Upper lobe of right lung (tissue), 1 donor: ENCODE measurements around the gene ZBTB7C. TPM values are rescaled to one million over a fixed set of nuclear protein-coding genes. Genes with fewer than 3 reads are reported as not detected.
A peak's percentile ranks its signal among the peaks of the same experiment; 100 is the strongest.

Experiments
- ATAC-seq: fragments of 200-7000 bp; cut with Tn5 transposase; one replicate; pipeline ENCODE4 v1.9.1; 2020; ENCODE audit warnings: mild to moderate bottlenecking, moderate library complexity
- DNase-seq: peaks from one replicate; pipeline ENCODE4 v3.0.0-alpha.2; 2020
- H3K27ac ChIP-seq: fragments of 200-600 bp; one replicate; pipeline ENCODE4 v1.8.0; 2022
- H3K27me3 ChIP-seq: fragments of 200-600 bp; one replicate; pipeline ENCODE4 v1.8.0; 2022; ENCODE audit warnings: mild to moderate bottlenecking
- H3K36me3 ChIP-seq: fragments of 200-600 bp; one replicate; pipeline ENCODE4 v1.8.0; 2022
- H3K4me1 ChIP-seq: fragments of 200-600 bp; one replicate; pipeline ENCODE4 v1.8.0; 2022
- H3K4me3 ChIP-seq: fragments of 200-600 bp; one replicate; pipeline ENCODE4 v1.8.0; 2022; ENCODE audit warnings: mild to moderate bottlenecking
- H3K9me3 ChIP-seq: fragments of 200-600 bp; one replicate; pipeline ENCODE4 v1.8.0; 2022
- intact Hi-C: fragments of 100-400 bp; cut with DNase I; formaldehyde crosslinking; loops from one replicate; pipeline ENCODE4 v1.11.0; 2022
- total RNA-seq: library from RNA; stranded (reverse); fragmentation: NEBNext Ultra II Directional; extraction: Animal tissue kit (Norgen Biotek cat#: 25700); gene quantifications from one replicate; pipeline ENCODE4 v1.2.1, GENCODE V29; 2021
- TF ChIP-seq, protein P1 (sequence below): fragments of 200-600 bp; IDR thresholded peaks from one replicate; pipeline ENCODE4 v1.8.0; 2022; ENCODE audit warnings: antibody characterized with exemption
- donor health status: DM: no; HTN: yes; CAD: no; lungs with severe emphysema.

ZBTB7C gene
- total RNA-seq, 1 donor from 2014 or later, result 17.7 TPM

DNA sequence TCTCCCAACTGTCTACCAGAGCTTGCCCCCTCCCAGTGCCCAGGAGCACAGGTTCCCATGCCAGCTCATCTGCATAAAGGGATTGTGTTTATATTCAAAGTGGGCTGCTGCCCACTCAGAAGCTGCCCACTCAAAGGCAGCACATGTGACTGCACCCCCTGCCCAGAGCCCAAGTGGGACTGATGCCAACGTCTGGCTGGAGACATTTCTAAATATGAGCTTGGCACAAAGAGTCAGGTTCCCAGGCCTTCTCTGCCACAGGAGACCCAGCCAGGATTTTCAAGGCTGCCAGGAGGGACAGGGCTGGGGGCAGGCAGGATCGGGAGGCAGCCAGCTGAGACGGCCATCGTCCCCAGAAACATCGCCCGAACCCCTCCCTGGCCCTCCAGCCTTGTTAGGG lies 67.1 kb downstream of the ZBTB7C start:
- H3K27me3 ChIP-seq, result no peaks in the 10 kb centered on the region
- DNase-seq (no peak), ATAC-seq (no peak)
- no peak overlapping the region for H3K4me3 ChIP-seq
- peak overlapping the region; percentile 60 for H3K27ac ChIP-seq
- no peaks in the 10 kb centered on the region for H3K36me3 ChIP-seq
- H3K9me3 ChIP-seq, result no peaks in the 10 kb centered on the region
- H3K4me1 ChIP-seq, result peaks cover 6% of the 10 kb centered on the region
- intact Hi-C loops, result no loop called here
- TF ChIP-seq, protein P1, sequence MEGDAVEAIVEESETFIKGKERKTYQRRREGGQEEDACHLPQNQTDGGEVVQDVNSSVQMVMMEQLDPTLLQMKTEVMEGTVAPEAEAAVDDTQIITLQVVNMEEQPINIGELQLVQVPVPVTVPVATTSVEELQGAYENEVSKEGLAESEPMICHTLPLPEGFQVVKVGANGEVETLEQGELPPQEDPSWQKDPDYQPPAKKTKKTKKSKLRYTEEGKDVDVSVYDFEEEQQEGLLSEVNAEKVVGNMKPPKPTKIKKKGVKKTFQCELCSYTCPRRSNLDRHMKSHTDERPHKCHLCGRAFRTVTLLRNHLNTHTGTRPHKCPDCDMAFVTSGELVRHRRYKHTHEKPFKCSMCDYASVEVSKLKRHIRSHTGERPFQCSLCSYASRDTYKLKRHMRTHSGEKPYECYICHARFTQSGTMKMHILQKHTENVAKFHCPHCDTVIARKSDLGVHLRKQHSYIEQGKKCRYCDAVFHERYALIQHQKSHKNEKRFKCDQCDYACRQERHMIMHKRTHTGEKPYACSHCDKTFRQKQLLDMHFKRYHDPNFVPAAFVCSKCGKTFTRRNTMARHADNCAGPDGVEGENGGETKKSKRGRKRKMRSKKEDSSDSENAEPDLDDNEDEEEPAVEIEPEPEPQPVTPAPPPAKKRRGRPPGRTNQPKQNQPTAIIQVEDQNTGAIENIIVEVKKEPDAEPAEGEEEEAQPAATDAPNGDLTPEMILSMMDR, result no peak

DNA sequence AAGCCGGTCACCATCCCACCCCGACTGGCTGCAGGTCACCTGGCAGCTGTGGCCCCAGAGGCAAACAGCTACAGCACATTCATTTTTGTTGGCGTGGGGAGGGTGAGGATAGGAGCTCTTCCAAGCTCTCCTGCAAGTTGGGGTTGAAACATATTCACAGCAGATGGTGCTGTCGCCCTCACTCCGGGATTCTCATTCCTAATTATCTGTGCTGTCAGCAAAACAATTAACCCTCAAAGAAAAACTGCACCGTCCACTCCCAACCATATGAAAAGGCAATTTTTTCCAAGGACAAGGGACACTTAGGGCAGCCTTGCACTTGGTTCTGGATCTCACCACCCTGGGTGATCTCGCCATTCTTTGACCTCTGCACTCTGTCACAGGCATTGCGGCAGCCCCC lies 68.6 kb downstream of the ZBTB7C start:
- TF ChIP-seq, protein P1, result peak; percentile 8
- Histone ChIP-seq H3K27me3 (no peaks in the 10 kb centered on the region), H3K4me3 (no peak overlapping the region), H3K36me3 (no peaks in the 10 kb centered on the region), H3K4me1 (peaks cover 6% of the 10 kb centered on the region), H3K9me3 (no peaks in the 10 kb centered on the region), H3K27ac (no peak overlapping the region)
- DNase-seq (no peak), ATAC-seq (no peak)
- intact Hi-C loops, result no loop called here

DNA sequence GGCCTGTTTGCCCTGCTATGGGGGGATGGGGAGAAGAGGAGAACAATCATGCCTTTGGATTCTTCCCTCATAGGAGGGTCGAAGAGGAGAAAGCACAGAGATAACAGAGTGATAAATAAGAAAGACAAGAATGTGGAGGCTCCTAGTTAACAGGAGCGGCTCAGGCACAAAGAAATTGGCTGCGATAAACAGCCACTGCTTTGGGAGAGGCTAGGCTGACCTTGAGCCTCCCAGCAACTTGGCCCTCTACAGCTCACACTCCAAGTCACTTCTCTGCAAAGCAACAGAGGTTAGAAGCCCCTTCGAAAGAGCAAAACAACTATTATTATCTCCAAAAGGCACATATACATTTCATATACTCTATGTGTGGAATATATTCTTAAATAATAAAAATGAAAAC lies 69.5 kb downstream of the ZBTB7C start:
- DNase-seq, result no peak
- intact Hi-C loops, result no loop called here

DNA sequence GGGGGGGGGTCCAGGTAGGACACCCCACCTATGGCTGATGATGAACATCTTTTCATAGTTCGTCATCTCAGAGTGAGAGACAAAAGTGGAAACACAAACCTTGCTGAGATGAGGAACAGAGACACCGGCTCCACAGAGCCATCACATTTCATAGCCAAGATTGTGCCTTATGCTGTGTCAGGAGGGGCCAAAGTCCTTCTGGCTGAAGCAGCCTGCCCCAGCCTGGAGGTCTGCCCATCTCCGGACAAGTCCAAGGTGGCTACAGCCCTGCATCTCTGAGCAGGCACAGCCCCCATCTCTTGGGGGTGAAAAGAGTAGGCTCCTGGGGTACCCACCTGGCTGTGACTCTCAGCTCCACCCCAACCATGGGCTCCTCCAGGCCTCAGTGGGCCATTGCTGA lies 70.3 kb downstream of the ZBTB7C start:
- no peaks in the 10 kb centered on the region for H3K27me3 ChIP-seq
- no peak overlapping the region for H3K27ac ChIP-seq
- TF ChIP-seq, protein P1, result no peak
- ATAC-seq (no peak), DNase-seq (no peak)
- H3K4me3 ChIP-seq, result no peak overlapping the region
- intact Hi-C loops, result no loop called here
- no peaks in the 10 kb centered on the region for H3K36me3 ChIP-seq
- H3K9me3 ChIP-seq, result no peaks in the 10 kb centered on the region
- H3K4me1 ChIP-seq, result peaks cover 8% of the 10 kb centered on the region

More for the DNA sequence above, 69.5 kb downstream of the ZBTB7C start:
- no peaks in the 10 kb centered on the region for H3K27me3 ChIP-seq
- H3K4me1 ChIP-seq, result peaks cover 6% of the 10 kb centered on the region
- TF ChIP-seq, protein P1, result no peak
- no peaks in the 10 kb centered on the region for H3K9me3 ChIP-seq
- no peak overlapping the region for H3K27ac ChIP-seq
- H3K4me3 ChIP-seq, result no peak overlapping the region
- H3K36me3 ChIP-seq, result no peaks in the 10 kb centered on the region
- no peak for ATAC-seq

DNA sequence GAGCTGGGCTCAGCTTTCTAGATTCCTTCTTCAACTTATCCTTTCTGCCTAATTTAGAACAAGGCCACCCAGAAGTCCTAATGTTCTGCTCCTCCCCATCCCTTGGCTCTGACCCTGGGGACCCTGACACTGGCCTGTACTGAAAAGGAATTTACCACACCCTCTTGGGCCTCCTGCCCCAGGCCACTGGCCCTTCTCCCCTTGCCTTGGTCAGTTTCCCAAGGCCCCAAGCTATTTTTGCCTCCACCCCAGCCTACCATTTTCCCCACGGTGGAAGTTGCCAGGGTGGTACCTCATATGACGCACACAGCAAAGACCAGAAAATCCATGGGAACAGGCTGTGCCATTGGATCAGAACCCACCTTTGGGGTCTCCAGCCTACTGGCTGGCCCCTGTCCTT lies 72.1 kb downstream of the ZBTB7C start:
- H3K36me3 ChIP-seq, result no peaks in the 10 kb centered on the region
- H3K27me3 ChIP-seq, result no peaks in the 10 kb centered on the region
- peaks cover 12% of the 10 kb centered on the region for H3K4me1 ChIP-seq
- H3K4me3 ChIP-seq, result no peak overlapping the region
- intact Hi-C loops, result no loop called here
- ATAC-seq, result no peak
- H3K27ac ChIP-seq, result no peak overlapping the region
- H3K9me3 ChIP-seq, result no peaks in the 10 kb centered on the region
- no peak for DNase-seq
- TF ChIP-seq, protein P1, result no peak

DNA sequence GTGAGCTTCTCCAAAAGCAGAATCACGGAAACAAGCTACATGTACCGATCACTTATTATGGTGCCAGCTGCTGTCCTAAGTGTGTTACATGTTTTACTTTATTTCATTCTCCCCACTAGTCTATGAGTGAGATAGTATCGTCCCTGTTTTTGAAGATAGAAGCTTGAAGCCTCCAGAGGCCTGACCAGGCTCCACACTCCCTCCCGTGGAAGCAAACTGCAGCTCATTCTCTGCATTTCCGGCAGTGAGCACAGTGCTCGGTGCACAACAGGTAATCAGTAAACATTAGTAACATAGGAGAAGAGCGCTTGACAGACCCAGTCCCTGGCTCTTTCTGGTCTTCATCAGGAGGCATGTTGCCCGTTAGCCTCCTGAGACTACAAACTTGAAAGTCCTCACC lies 72.9 kb downstream of the ZBTB7C start:
- Histone ChIP-seq H3K36me3 (no peaks in the 10 kb centered on the region), H3K4me1 (peaks cover 11% of the 10 kb centered on the region), H3K9me3 (no peaks in the 10 kb centered on the region), H3K27ac (peak overlapping the region; percentile 78), H3K4me3 (no peak overlapping the region), H3K27me3 (no peaks in the 10 kb centered on the region)
- DNase-seq (no peak), ATAC-seq (peak; percentile 60)
- TF ChIP-seq, protein P1, result peak; percentile 33
- intact Hi-C loops, result no loop called here
